T-cell (primary cell): ENCODE results near the gene LARP1. TPM values are rescaled to one million over a fixed set of nuclear protein-coding genes. Genes with fewer than 3 reads are reported as not detected.
A peak's percentile ranks its signal among the peaks of the same experiment; 100 is the strongest.
"Not testable (repeated sequence)": the region's sequence is repeated elsewhere in the genome, so short reads cannot be mapped to it uniquely, and the experiment has no call there.

Source experiments
- ATAC-seq, 4 experiments: fragments of 200-7000 bp in 3 of 4; fragments of 150-1000 bp in 1 of 4; cut with Tn5 transposase; replicated peaks in 1 of 4; 1 replicate in 3 of 4; 2 replicates in 1 of 4; pipeline ENCODE4 v1.10.0; 2021; ENCODE audit warnings: moderate library complexity in 3 of 4, mild to moderate bottlenecking in 2 of 4, moderate number of reproducible peaks in 1 of 4
- CTCF ChIA-PET, 2 donors: fragments of 300-600 bp; sonication (Branson Sonifier 250); formaldehyde crosslinking; loops; one replicate each; lab custom pipeline; 2022; ENCODE audit warnings: antibody characterized with exemption in 2 of 2; lab: Charles Lee
- POLR2A ChIA-PET, 2 donors: fragments of 300-600 bp; sonication (Branson Sonifier 250); formaldehyde crosslinking; loops; one replicate each; lab custom pipeline; 2022; ENCODE audit warnings: antibody characterized with exemption in 2 of 2; lab: Charles Lee
- DNase-seq, 35 experiments: peaks; one replicate each; pipeline versions ENCODE4 v3.0.0 to v3.0.0-alpha.2; 2013 to 2023
- H3K27ac ChIP-seq: one replicate; pipeline ENCODE4 v1.5.1; 2013; ENCODE audit warnings: low read length
- H3K27me3 ChIP-seq, 2 experiments: replicated peaks in 1 of 2; 1 replicate in 1 of 2; 2 replicates in 1 of 2; pipeline versions ENCODE4 v1.6.1 to v1.7.0; 2013; ENCODE audit warnings: low read length in 1 of 2, mixed read lengths in 1 of 2; ENCODE audit not compliant: control insufficient read depth in 2 of 2, insufficient read depth in 2 of 2; ENCODE audit errors: extremely low read depth in 1 of 2
- H3K36me3 ChIP-seq, 2 donors: 1 replicate in 1 of 2; 2 replicates in 1 of 2; pipeline versions ENCODE4 v1.6.1 to v1.7.0; 2013; ENCODE audit warnings: low read length in 1 of 2; ENCODE audit not compliant: control insufficient read depth in 2 of 2, insufficient read depth in 1 of 2; ENCODE audit errors: extremely low read depth in 1 of 2
- H3K4me1 ChIP-seq, 2 experiments: 1 replicate in 1 of 2; 2 replicates in 1 of 2; pipeline versions ENCODE4 v1.6.1 to v1.7.0; 2013; ENCODE audit warnings: low read length in 2 of 2, mixed read lengths in 1 of 2; ENCODE audit not compliant: insufficient read depth in 2 of 2, control insufficient read depth in 1 of 2; ENCODE audit errors: extremely low read depth in 1 of 2
- H3K4me3 ChIP-seq, 2 donors: 1 replicate in 1 of 2; 2 replicates in 1 of 2; pipeline versions ENCODE4 v1.5.1 to v1.7.0; 2013; ENCODE audit warnings: mild to moderate bottlenecking in 2 of 2, low read length in 1 of 2, moderate library complexity in 1 of 2; ENCODE audit not compliant: control insufficient read depth in 1 of 2; ENCODE audit errors: extremely low read depth in 1 of 2
- H3K9me3 ChIP-seq: 2 replicates; pipeline ENCODE4 v1.7.0; 2013
- H3K27ac Mint-ChIP-seq, 2 donors: one replicate each; pipeline ENCODE4 v1.8.0; 2020 to 2021; ENCODE audit warnings: mild to moderate bottlenecking in 2 of 2, mixed read lengths in 2 of 2
- H3K27me3 Mint-ChIP-seq, 2 donors: one replicate each; pipeline ENCODE4 v1.8.0; 2021 to 2022; ENCODE audit warnings: mixed read lengths in 2 of 2
- H3K36me3 Mint-ChIP-seq: one replicate; pipeline ENCODE4 v1.8.0; 2021; ENCODE audit warnings: mixed read lengths
- H3K4me1 Mint-ChIP-seq, 3 donors: one replicate each; pipeline ENCODE4 v1.8.0; 2020 to 2022; ENCODE audit warnings: mixed read lengths in 3 of 3, mild to moderate bottlenecking in 1 of 3
- H3K4me3 Mint-ChIP-seq, 3 donors: one replicate each; pipeline ENCODE4 v1.8.0; 2020 to 2022; ENCODE audit warnings: mild to moderate bottlenecking in 3 of 3, mixed read lengths in 3 of 3, moderate library complexity in 3 of 3
- H3K9me3 Mint-ChIP-seq, 3 donors: one replicate each; pipeline ENCODE4 v1.8.0; 2020 to 2022; ENCODE audit warnings: mixed read lengths in 3 of 3
- WGBS: methylation state at CpG from one replicate; pipeline ENCODE4 v1.1.5; 2013; ENCODE audit warnings: missing lambda C conversion rate; ENCODE audit not compliant: insufficient coverage; 5-methylcytosine and 5-hydroxymethylcytosine counted together
- total RNA-seq, 35 experiments: library from RNA in 6 of 35; stranded (reverse) in 6 of 35; fragments of 120-200 nt in 1 of 35; gene quantifications; one replicate each; pipeline versions ENCODE4 v1.2.1 to v1.2.4 and lab custom pipeline; 2013 to 2026

Gene LARP1
- total RNA-seq, 5 donors from 2014 or later (not counting 1 experiment from before 2014, with no cell fraction given) = 137 to 201 (median 182) TPM

GRCh38 chr5:154734370-154735248 lies 20.6 kb upstream of the LARP1 start:
- Histone ChIP-seq H3K4me3 (no peak overlapping the region), H3K36me3 (no peaks in the 10 kb centered on the region), H3K27ac (no peak overlapping the region), H3K27me3 (peaks cover 0 to 2% of the 10 kb centered on the region in 2 experiments), H3K9me3 (no peaks in the 10 kb centered on the region), H3K4me1 (no peaks in the 10 kb centered on the region)
- ATAC-seq (no peak), DNase-seq (no peak)
- POLR2A ChIA-PET = no interaction called here
- Mint-ChIP-seq H3K9me3 (peaks cover 0 to 2% (median 0%) of the 10 kb centered on the region in 3 donors), H3K4me1 (no peaks in the 10 kb centered on the region), H3K36me3 (peaks cover 2% of the 10 kb centered on the region), H3K4me3 (no peak overlapping the region), H3K27ac (no peak overlapping the region), H3K27me3 (no peaks in the 10 kb centered on the region)
- CTCF ChIA-PET = no interaction called here
- 40% methylated on average over 1 of the region's 7 CpGs for WGBS

GRCh38 chr5:154735362-154735761 lies 19.8 kb upstream of the LARP1 start:
- H3K4me1 ChIP-seq, H3K27ac Mint-ChIP-seq, DNase-seq, H3K27ac ChIP-seq, H3K9me3 Mint-ChIP-seq, H3K27me3 ChIP-seq, H3K27me3 Mint-ChIP-seq, H3K4me1 Mint-ChIP-seq, POLR2A ChIA-PET, H3K4me3 ChIP-seq, ATAC-seq, H3K4me3 Mint-ChIP-seq, H3K36me3 Mint-ChIP-seq, H3K36me3 ChIP-seq, H3K9me3 ChIP-seq: not testable (repeated sequence)
- CTCF ChIA-PET = interaction anchor here in 1 of 2 donors (0.6 kb wide), 1 partner anchor 85 kb away, joined by 6 read pairs; no protein-coding TSS in a partner anchor
- 100% methylated on average over 1 of the region's 7 CpGs for WGBS

- CTCF ChIA-PET = not testable (repeated sequence)
- POLR2A ChIA-PET = interaction anchor here in 1 of 2 donors (0.6 kb wide), 1 partner anchor 268 kb away, joined by 3 read pairs; no protein-coding TSS in a partner anchor
- WGBS = no CpG with 5 or more reads among the region's 1 CpG
These were observed 18.8 kb upstream of the LARP1 start for GRCh38 chr5:154736372-154736771.

GRCh38 chr5:154737667-154738320 lies 17.4 kb upstream of the LARP1 start:
- Histone ChIP-seq H3K4me1 (no peaks in the 10 kb centered on the region), H3K4me3 (no peak overlapping the region), H3K27me3 (no peaks in the 10 kb centered on the region), H3K36me3 (no peaks in the 10 kb centered on the region), H3K9me3 (no peaks in the 10 kb centered on the region), H3K27ac (no peak overlapping the region)
- POLR2A ChIA-PET = interaction anchor here in 1 of 2 donors (0.5 to 0.6 kb wide), 2 partner anchors 18 to 214 kb away, joined by 4 to 7 read pairs; no protein-coding TSS in a partner anchor
- 85% methylated on average over 4 of the region's 6 CpGs for WGBS
- H3K36me3 Mint-ChIP-seq = no peaks in the 10 kb centered on the region
- no peak overlapping the region for H3K4me3 Mint-ChIP-seq
- DNase-seq (no peak), ATAC-seq (no peak)
- CTCF ChIA-PET = interaction anchor here in 1 of 2 donors (0.5 to 0.9 kb wide), 2 partner anchors 15 to 98 kb away, joined by 4 to 7 read pairs; no protein-coding TSS in a partner anchor
- no peak overlapping the region for H3K27ac Mint-ChIP-seq
- H3K27me3 Mint-ChIP-seq = no peaks in the 10 kb centered on the region
- H3K4me1 Mint-ChIP-seq = no peaks in the 10 kb centered on the region
- no peaks in the 10 kb centered on the region for H3K9me3 Mint-ChIP-seq

More at GRCh38 chr5:154736372-154736771, 18.8 kb upstream of the LARP1 start:
- H3K9me3 ChIP-seq, ATAC-seq, H3K4me1 Mint-ChIP-seq, H3K9me3 Mint-ChIP-seq, H3K4me1 ChIP-seq, H3K27ac ChIP-seq, H3K27me3 ChIP-seq, H3K4me3 ChIP-seq, H3K27ac Mint-ChIP-seq, DNase-seq, H3K36me3 ChIP-seq, H3K4me3 Mint-ChIP-seq, H3K27me3 Mint-ChIP-seq, H3K36me3 Mint-ChIP-seq: not testable (repeated sequence)

- Mint-ChIP-seq H3K27me3 (peaks cover 0 to 2% of the 10 kb centered on the region in 2 donors), H3K4me1 (no peaks in the 10 kb centered on the region), H3K9me3 (no peaks in the 10 kb centered on the region), H3K4me3 (no peak overlapping the region), H3K27ac (no peak overlapping the region), H3K36me3 (no peaks in the 10 kb centered on the region)
- no peak overlapping the region for H3K27ac ChIP-seq
- ATAC-seq (no peak), DNase-seq (no peak)
- H3K9me3 ChIP-seq = no peaks in the 10 kb centered on the region
- H3K4me1 ChIP-seq = no peaks in the 10 kb centered on the region
- ChIA-PET CTCF (no interaction called here), POLR2A (no interaction called here)
- no peaks in the 10 kb centered on the region for H3K27me3 ChIP-seq
- no peak overlapping the region for H3K4me3 ChIP-seq
- 100% methylated on average over 2 of the region's 2 CpGs for WGBS
- no peaks in the 10 kb centered on the region for H3K36me3 ChIP-seq
These were observed 14.7 kb upstream of the LARP1 start for GRCh38 chr5:154740483-154740882.

GRCh38 chr5:154740957-154741356 lies 14.2 kb upstream of the LARP1 start:
- CTCF ChIA-PET = no interaction called here

More at GRCh38 chr5:154740957-154741356, 14.2 kb upstream of the LARP1 start:
- H3K4me3 Mint-ChIP-seq = no peak overlapping the region
- WGBS = 100% methylated on average over 1 of the region's 5 CpGs
- H3K27me3 Mint-ChIP-seq = peaks cover 0 to 2% of the 10 kb centered on the region in 2 donors
- H3K4me1 Mint-ChIP-seq = no peaks in the 10 kb centered on the region
- Histone ChIP-seq H3K9me3 (no peaks in the 10 kb centered on the region), H3K27ac (no peak overlapping the region), H3K36me3 (no peaks in the 10 kb centered on the region), H3K4me3 (no peak overlapping the region), H3K4me1 (no peaks in the 10 kb centered on the region), H3K27me3 (no peaks in the 10 kb centered on the region)
- ATAC-seq = no peak
- H3K27ac Mint-ChIP-seq = peak overlapping the region in 1 of 2 donors; percentile 28
- DNase-seq = no peak
- H3K9me3 Mint-ChIP-seq = no peaks in the 10 kb centered on the region
- H3K36me3 Mint-ChIP-seq = no peaks in the 10 kb centered on the region
- POLR2A ChIA-PET = no interaction called here
